Keratinocyte (primary cell): ENCODE data around the gene HOXC9. TPM values are rescaled to one million over a fixed set of nuclear protein-coding genes. Genes with fewer than 3 reads are reported as not detected.
A peak's percentile ranks its signal among the peaks of the same experiment; 100 is the strongest.

Source experiments
- DNase-seq: peaks from one replicate; pipeline ENCODE4 v3.0.0-alpha.2; 2011; ENCODE audit warnings: low read depth, missing footprints, low spot score
- FAIRE-seq: peaks from 2 replicates; lab custom pipeline; 2011; peaks lifted over from hg19 to GRCh38; lab: Jason Lieb, UNC
- H2AFZ ChIP-seq: 2 replicates; pipeline ENCODE4 v1.6.0; 2012; ENCODE audit warnings: low read length, control low read depth, inconsistent platforms; ENCODE audit not compliant: control insufficient read depth
- H3K27ac ChIP-seq: 2 replicates; pipeline ENCODE4 v1.5.1; 2011; ENCODE audit warnings: low read length; ENCODE audit not compliant: control insufficient read depth, insufficient read depth
- H3K27me3 ChIP-seq: 3 replicates; pipeline ENCODE4 v1.6.0; 2011; ENCODE audit warnings: low read length; ENCODE audit not compliant: control insufficient read depth, insufficient read depth; ENCODE audit errors: extremely low read depth
- H3K36me3 ChIP-seq, 2 experiments: 2 replicates in 1 of 2; 3 replicates in 1 of 2; pipeline ENCODE4 v1.5.1; 2011; ENCODE audit warnings: low read length in 2 of 2, mild to moderate bottlenecking in 1 of 2; ENCODE audit not compliant: control insufficient read depth in 2 of 2, insufficient read depth in 2 of 2; ENCODE audit errors: extremely low read depth in 1 of 2
- H3K4me1 ChIP-seq: 3 replicates; pipeline ENCODE4 v1.5.1; 2011; ENCODE audit warnings: low read length; ENCODE audit not compliant: control insufficient read depth, insufficient read depth; ENCODE audit errors: extremely low read depth
- H3K4me2 ChIP-seq: 3 replicates; pipeline ENCODE4 v1.6.0; 2011; ENCODE audit warnings: low read depth, low read length; ENCODE audit not compliant: control insufficient read depth, insufficient read depth; ENCODE audit errors: extremely low read depth
- H3K4me3 ChIP-seq, 3 experiments: fragments of 200-600 bp in 1 of 3; sonication (generic) in 1 of 3; 2 replicates in 2 of 3; 3 replicates in 1 of 3; pipeline ENCODE4 v1.5.1; 2011 to 2016; ENCODE audit warnings: low read length in 3 of 3, mild to moderate bottlenecking in 3 of 3, control low read depth in 2 of 3, inconsistent platforms in 1 of 3, low read depth in 1 of 3, mixed read lengths in 1 of 3, mixed run types in 1 of 3, moderate library complexity in 1 of 3; ENCODE audit not compliant: control insufficient read depth in 2 of 3, insufficient read depth in 2 of 3; ENCODE audit errors: extremely low read depth in 1 of 3
- H3K79me2 ChIP-seq: 2 replicates; pipeline ENCODE4 v1.6.0; 2012; ENCODE audit warnings: low read length; ENCODE audit not compliant: control insufficient read depth, insufficient read depth
- H3K9ac ChIP-seq: 3 replicates; pipeline ENCODE4 v1.6.0; 2011; ENCODE audit warnings: low read length; ENCODE audit not compliant: control insufficient read depth, insufficient read depth; ENCODE audit errors: extremely low read depth
- H3K9me1 ChIP-seq: 3 replicates; pipeline ENCODE4 v1.6.0; 2011; ENCODE audit warnings: low read length; ENCODE audit not compliant: control insufficient read depth, insufficient read depth; ENCODE audit errors: extremely low read depth
- H3K9me3 ChIP-seq: 2 replicates; pipeline ENCODE4 v1.5.1; 2012; ENCODE audit warnings: low read depth, low read length; ENCODE audit not compliant: control insufficient read depth
- H4K20me1 ChIP-seq: 3 replicates; pipeline ENCODE4 v1.6.0; 2011; ENCODE audit warnings: low read length; ENCODE audit not compliant: control insufficient read depth, insufficient read depth; ENCODE audit errors: extremely low read depth
- EZH2 ChIP-seq: IDR thresholded peaks from one replicate; pipeline ENCODE4 v1.6.1; 2012; ENCODE audit warnings: inconsistent platforms, mild to moderate bottlenecking, low read length, moderate library complexity
- dilution Hi-C: fragments of 300-500 bp; cut with MboI; formaldehyde crosslinking; loops from one replicate; pipeline ENCODE4 v1.7.0; 2020; ENCODE audit warnings: low sequenced_read_pairs; ENCODE audit not compliant: extremely low pct_ligation_motif_present
- polyA plus RNA-seq, 5 experiments: library from polyadenylated mRNA; depleted of rRNA in 3 of 5; stranded (reverse) in 3 of 5; stranded (forward) in 1 of 5; unstranded in 1 of 5; fragments of >200 nt; gene quantifications; 1 replicate in 1 of 5; 2 replicates in 3 of 5; 3 replicates in 1 of 5; pipeline versions ENCODE4 v1.2.1 to v1.2.3, GENCODE V29; 2011 to 2012; ENCODE audit warnings: missing spikeins in 2 of 5, low read depth in 1 of 5, low replicate concordance in 1 of 5
- TF ChIP-seq, protein P1 (sequence below), 3 experiments: IDR thresholded peaks in 1 of 3; conservative IDR thresholded peaks in 1 of 3; optimal IDR thresholded peaks in 1 of 3; 2 replicates in 2 of 3; 3 replicates in 1 of 3; pipeline versions ENCODE3 to v1.5.1; 2011; ENCODE audit warnings: low read length in 3 of 3, mild to moderate bottlenecking in 3 of 3, moderate library complexity in 2 of 3, control low read depth in 1 of 3, inconsistent platforms in 1 of 3; ENCODE audit not compliant: insufficient read depth in 2 of 3; ENCODE audit errors: extremely low read depth in 1 of 3

Gene HOXC9
- polyA plus RNA-seq, 1 donor (not counting 4 experiments of a cell fraction or from before 2014, with no cell fraction given), result 1.8 TPM

DNA sequence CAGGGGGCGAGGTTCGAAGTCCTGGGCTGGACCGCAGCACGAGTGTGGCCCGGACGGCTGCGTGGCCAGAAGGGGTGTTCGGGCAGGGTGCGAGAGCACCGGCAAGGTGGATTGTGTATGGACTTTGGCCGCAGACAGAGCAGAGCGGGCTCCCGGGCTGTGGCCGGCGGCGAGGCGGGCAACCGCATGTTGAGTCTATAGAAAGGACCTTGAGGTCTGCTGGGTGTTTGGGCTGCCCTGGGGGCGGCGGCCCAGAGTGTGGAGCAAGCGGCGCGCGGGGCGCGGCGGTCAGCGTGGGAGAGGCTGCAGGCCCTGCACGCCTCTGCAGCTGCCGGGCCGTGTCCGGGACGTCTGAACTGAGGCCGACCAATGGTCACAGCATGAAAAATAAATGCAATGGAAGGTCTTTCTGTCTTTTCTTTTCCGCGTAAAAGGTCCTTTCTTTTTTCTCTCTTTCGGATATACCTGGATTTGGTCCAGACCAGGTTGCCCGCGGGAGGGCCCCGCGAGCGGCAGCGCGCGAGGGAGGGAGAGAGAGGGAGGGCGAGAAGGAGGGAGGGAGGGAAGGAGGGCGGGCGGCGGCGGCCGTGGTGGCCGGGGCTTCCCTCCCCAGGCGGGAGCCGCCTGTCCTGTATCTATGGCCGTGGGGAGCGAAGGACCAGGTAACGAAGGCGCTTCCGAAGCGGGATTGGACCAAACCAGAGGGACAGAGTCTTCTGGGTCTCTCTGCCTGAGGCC is 5.5 kb upstream of the HOXC9 start:
- no peak for DNase-seq
- Histone ChIP-seq H2AFZ (peak overlapping the region; percentile 58), H3K9me3 (no peaks in the 10 kb centered on the region), H3K27me3 (no peaks in the 10 kb centered on the region), H3K9ac (peak overlapping the region; percentile 97), H3K27ac (peak overlapping the region; percentile 95), H3K4me1 (peaks cover 33% of the 10 kb centered on the region), H3K36me3 (peaks cover 0 to 2% of the 10 kb centered on the region in 2 experiments), H3K4me3 (peak overlapping the region; percentile 45 to 90 (median 89)), H3K79me2 (peaks cover 95% of the 10 kb centered on the region), H4K20me1 (no peaks in the 10 kb centered on the region), H3K4me2 (peak overlapping the region; percentile 98), H3K9me1 (no peaks in the 10 kb centered on the region)
- dilution Hi-C loops, result no loop called here
- TF ChIP-seq, protein P1, sequence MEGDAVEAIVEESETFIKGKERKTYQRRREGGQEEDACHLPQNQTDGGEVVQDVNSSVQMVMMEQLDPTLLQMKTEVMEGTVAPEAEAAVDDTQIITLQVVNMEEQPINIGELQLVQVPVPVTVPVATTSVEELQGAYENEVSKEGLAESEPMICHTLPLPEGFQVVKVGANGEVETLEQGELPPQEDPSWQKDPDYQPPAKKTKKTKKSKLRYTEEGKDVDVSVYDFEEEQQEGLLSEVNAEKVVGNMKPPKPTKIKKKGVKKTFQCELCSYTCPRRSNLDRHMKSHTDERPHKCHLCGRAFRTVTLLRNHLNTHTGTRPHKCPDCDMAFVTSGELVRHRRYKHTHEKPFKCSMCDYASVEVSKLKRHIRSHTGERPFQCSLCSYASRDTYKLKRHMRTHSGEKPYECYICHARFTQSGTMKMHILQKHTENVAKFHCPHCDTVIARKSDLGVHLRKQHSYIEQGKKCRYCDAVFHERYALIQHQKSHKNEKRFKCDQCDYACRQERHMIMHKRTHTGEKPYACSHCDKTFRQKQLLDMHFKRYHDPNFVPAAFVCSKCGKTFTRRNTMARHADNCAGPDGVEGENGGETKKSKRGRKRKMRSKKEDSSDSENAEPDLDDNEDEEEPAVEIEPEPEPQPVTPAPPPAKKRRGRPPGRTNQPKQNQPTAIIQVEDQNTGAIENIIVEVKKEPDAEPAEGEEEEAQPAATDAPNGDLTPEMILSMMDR (optimal IDR thresholded peaks at IDR 0.05 in 1 of 3, IDR thresholded peaks at IDR 0.05 in 1 of 3, conservative IDR thresholded peaks at IDR 0.05 in 1 of 3; ENCODE audit: extremely low read depth in 1 of 3, insufficient read depth in 2 of 3, low read length in 3 of 3), result no peak
- no peak for TF ChIP-seq EZH2
- FAIRE-seq, result no peak

DNA sequence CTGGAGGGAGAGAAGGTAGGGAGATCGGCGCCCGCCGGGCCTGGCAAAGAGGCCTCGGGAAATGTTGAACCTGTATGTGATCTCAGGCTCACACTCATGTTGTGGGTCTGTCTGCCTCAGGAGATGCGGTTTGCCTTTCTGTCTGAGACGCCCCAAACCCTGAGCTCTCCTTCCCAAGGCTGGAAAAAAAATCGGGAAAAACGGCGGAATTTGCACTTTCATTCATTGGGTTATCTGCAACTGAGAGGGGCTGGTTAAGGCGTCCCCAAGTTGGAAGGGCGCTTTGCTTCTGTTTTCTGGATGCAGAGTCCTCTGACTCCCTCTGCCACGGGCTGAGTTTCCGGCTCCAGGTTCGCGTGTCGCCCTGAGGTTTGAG is 5.0 kb upstream of the HOXC9 start:
- H3K9ac ChIP-seq, result peak overlapping the region; percentile 97
- H3K36me3 ChIP-seq, result peaks cover 0 to 2% of the 10 kb centered on the region in 2 experiments
- no peaks in the 10 kb centered on the region for H4K20me1 ChIP-seq
- H3K27ac ChIP-seq, result peak overlapping the region; percentile 95
- H3K79me2 ChIP-seq, result peaks cover 95% of the 10 kb centered on the region
- H2AFZ ChIP-seq, result peak overlapping the region; percentile 62
- FAIRE-seq (no peak), DNase-seq (no peak)
- dilution Hi-C loops, result no loop called here
- H3K9me3 ChIP-seq, result no peaks in the 10 kb centered on the region
- H3K4me3 ChIP-seq, result peak overlapping the region; percentile 45 to 90 (median 89)
- H3K4me2 ChIP-seq, result peak overlapping the region; percentile 98
- H3K27me3 ChIP-seq, result no peaks in the 10 kb centered on the region
- TF ChIP-seq EZH2, result no peak
- TF ChIP-seq, protein P1 (optimal IDR thresholded peaks at IDR 0.05 in 1 of 3, IDR thresholded peaks at IDR 0.05 in 1 of 3, conservative IDR thresholded peaks at IDR 0.05 in 1 of 3; ENCODE audit: extremely low read depth in 1 of 3, insufficient read depth in 2 of 3, low read length in 3 of 3), result no peak
- H3K9me1 ChIP-seq, result no peaks in the 10 kb centered on the region
- H3K4me1 ChIP-seq, result peaks cover 30% of the 10 kb centered on the region
